ENCODE data around the gene UTP11. TPM values are rescaled to one million over a fixed set of nuclear protein-coding genes. Genes with fewer than 3 reads are reported as not detected.

UTP11 gene
- total RNA-seq, 4 donors from 2014 or later, result 32.1 to 48.5 (median 39.5) TPM

GRCh38 chr1:38037221-38037939, 24.8 kb downstream of the UTP11 start:
- Histone ChIP-seq H3K9me3 (no peaks in the 10 kb centered on the region), H3K27me3 (peaks cover 26% of the 10 kb centered on the region), H3K27ac (no peak overlapping the region), H3K4me1 (peaks cover 10% of the 10 kb centered on the region), H3K36me3 (no peaks in the 10 kb centered on the region), H3K4me3 (no peak overlapping the region)
- TF ChIP-seq EP300 (IDR thresholded peaks at IDR 0.05), result no peak
- no peak for TF ChIP-seq POLR2A (IDR thresholded peaks at IDR 0.05)
- no peak for TF ChIP-seq POLR2AphosphoS5 (IDR thresholded peaks at IDR 0.05)
- TF ChIP-seq CTCF (IDR thresholded peaks at IDR 0.05), result no peak
- 61% methylated on average over 5 of the region's 5 CpGs for WGBS
- no peak for DNase-seq (ENCODE audit: low spot score in 2 of 2)

- WGBS, result 49% methylated on average over 10 of the region's 10 CpGs
- Histone ChIP-seq H3K27ac (no peak overlapping the region), H3K27me3 (peaks cover 40% of the 10 kb centered on the region), H3K4me1 (peaks cover 11% of the 10 kb centered on the region), H3K4me3 (no peak overlapping the region), H3K36me3 (no peaks in the 10 kb centered on the region), H3K9me3 (no peaks in the 10 kb centered on the region)
- no peak for DNase-seq (ENCODE audit: low spot score in 2 of 2)
- TF ChIP-seq POLR2A (IDR thresholded peaks at IDR 0.05) (no peak), POLR2AphosphoS5 (IDR thresholded peaks at IDR 0.05) (no peak), CTCF (IDR thresholded peaks at IDR 0.05) (no peak)
Observed at GRCh38 chr1:38038861-38039260, 26.3 kb downstream of the UTP11 start.

GRCh38 chr1:38039331-38040088, 27.0 kb downstream of the UTP11 start:
- Histone ChIP-seq H3K9me3 (no peaks in the 10 kb centered on the region), H3K27ac (no peak overlapping the region), H3K4me1 (peaks cover 17% of the 10 kb centered on the region), H3K36me3 (no peaks in the 10 kb centered on the region), H3K4me3 (no peak overlapping the region), H3K27me3 (peaks cover 47% of the 10 kb centered on the region)
- WGBS, result 71% methylated on average over 17 of the region's 17 CpGs
- TF ChIP-seq POLR2A (IDR thresholded peaks at IDR 0.05), result no peak
- no peak for TF ChIP-seq EP300 (IDR thresholded peaks at IDR 0.05)
- no peak for TF ChIP-seq POLR2AphosphoS5 (IDR thresholded peaks at IDR 0.05)
- TF ChIP-seq CTCF (IDR thresholded peaks at IDR 0.05), result no peak
- DNase-seq (ENCODE audit: low spot score in 2 of 2), result no peak

- Histone ChIP-seq H3K27me3 (peaks cover 64% of the 10 kb centered on the region), H3K4me1 (peaks cover 36% of the 10 kb centered on the region), H3K36me3 (no peaks in the 10 kb centered on the region), H3K27ac (no peak overlapping the region), H3K4me3 (peak overlapping the region; percentile 16), H3K9me3 (no peaks in the 10 kb centered on the region)
- 64% methylated on average over 17 of the region's 21 CpGs for WGBS
- no peak for DNase-seq (ENCODE audit: low spot score in 2 of 2)
- TF ChIP-seq POLR2AphosphoS5 (IDR thresholded peaks at IDR 0.05) (no peak), EP300 (IDR thresholded peaks at IDR 0.05) (no peak), CTCF (IDR thresholded peaks at IDR 0.05) (no peak), POLR2A (IDR thresholded peaks at IDR 0.05) (no peak)
Observed at GRCh38 chr1:38041936-38042834, 29.7 kb downstream of the UTP11 start.
